Measurements from ENCODE around the gene ADAM12.

ADAM12 gene

DNA sequence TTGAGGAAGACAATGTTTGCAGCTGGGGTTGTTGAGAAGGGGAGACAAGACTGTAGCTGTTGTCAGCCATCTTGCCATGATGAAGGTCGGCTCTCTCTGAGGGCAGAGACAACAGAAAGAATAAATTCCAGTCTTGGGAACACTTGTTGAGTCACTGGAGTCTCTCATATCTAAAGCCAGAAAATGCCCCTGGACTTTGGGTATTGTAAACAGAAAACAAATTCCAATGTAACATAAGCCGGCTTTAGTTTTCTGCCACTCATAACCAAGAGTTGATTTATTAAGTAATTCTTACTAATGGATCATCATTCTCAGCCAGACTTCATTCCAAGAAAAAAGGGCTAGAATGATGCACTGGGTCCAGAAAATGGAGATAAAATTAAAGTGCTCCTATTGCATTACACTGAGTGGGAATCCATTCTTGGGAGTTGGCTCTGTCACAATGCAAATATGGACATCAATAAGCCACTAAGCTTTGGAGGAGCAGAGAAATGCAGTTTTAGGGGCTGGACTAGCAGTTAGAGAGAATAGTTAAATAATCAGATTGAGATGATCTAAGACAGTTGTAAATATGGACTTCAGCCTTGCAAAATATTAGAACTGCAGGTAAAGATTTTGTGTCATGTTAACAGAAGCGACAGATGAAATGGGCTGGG, 78.9 kb downstream of the ADAM12 start:
- no peak overlapping the region for H3K27ac ChIP-seq
- TF ChIP-seq, protein P1, sequence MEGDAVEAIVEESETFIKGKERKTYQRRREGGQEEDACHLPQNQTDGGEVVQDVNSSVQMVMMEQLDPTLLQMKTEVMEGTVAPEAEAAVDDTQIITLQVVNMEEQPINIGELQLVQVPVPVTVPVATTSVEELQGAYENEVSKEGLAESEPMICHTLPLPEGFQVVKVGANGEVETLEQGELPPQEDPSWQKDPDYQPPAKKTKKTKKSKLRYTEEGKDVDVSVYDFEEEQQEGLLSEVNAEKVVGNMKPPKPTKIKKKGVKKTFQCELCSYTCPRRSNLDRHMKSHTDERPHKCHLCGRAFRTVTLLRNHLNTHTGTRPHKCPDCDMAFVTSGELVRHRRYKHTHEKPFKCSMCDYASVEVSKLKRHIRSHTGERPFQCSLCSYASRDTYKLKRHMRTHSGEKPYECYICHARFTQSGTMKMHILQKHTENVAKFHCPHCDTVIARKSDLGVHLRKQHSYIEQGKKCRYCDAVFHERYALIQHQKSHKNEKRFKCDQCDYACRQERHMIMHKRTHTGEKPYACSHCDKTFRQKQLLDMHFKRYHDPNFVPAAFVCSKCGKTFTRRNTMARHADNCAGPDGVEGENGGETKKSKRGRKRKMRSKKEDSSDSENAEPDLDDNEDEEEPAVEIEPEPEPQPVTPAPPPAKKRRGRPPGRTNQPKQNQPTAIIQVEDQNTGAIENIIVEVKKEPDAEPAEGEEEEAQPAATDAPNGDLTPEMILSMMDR (IDR thresholded peaks at IDR 0.05) = no peak
- H3K27me3 ChIP-seq = no peaks in the 10 kb centered on the region
- no peaks in the 10 kb centered on the region for H3K36me3 ChIP-seq
- H3K9me3 ChIP-seq = no peaks in the 10 kb centered on the region
- no peak overlapping the region for H3K4me3 ChIP-seq (ENCODE audit: low read depth in 1 of 2, low read length in 1 of 2)
- H3K4me1 ChIP-seq (ENCODE audit: control insufficient read depth in 1 of 2, insufficient read depth in 1 of 2, low read depth in 1 of 2, low read length in 1 of 2) = no peaks in the 10 kb centered on the region

DNA sequence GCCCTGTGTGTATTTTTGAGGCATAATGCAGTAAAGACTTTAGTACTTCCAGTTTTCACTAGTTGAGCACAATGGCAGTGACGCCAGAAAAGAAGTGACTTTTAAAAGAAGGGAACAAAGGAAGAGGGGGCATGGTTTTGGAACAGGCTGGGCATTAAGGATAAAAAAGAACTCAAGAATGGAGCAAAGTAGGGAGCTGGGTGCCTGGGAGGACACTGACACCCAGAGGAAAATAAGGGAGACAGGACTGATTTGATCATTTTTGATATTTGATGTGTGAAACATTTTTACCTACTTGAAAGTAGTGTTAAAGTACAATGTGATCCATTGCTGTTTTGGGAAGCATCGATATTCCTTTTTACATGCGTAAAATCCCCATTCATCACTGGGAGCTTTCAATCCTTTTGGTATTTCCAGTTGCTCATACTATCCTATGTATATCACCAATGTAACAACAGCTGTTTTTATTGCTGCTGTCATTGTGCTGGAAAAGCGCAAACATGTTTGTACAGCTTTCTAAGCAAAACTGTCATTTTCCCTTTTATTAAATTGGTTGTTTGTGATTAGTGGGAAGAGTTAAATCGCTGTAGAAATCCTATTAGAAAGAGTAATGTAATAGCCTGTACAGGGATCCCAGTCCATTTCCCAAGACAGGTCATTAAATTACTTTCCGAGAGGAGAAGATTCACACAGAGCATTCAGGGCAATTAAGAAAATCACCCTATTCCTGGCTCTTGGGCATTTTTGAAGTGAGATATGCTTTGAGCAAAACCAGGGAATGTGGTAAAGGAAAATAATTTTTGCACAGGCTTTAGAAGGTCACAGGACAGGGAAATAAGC, 85.2 kb downstream of the ADAM12 start:
- H3K36me3 ChIP-seq = no peaks in the 10 kb centered on the region
- H3K27ac ChIP-seq = no peak overlapping the region
- TF ChIP-seq, protein P1 (IDR thresholded peaks at IDR 0.05) = no peak
- no peaks in the 10 kb centered on the region for H3K27me3 ChIP-seq
- no peaks in the 10 kb centered on the region for H3K4me1 ChIP-seq (ENCODE audit: control insufficient read depth in 1 of 2, insufficient read depth in 1 of 2, low read depth in 1 of 2, low read length in 1 of 2)
- H3K4me3 ChIP-seq (ENCODE audit: low read depth in 1 of 2, low read length in 1 of 2) = no peak overlapping the region
- no peaks in the 10 kb centered on the region for H3K9me3 ChIP-seq

DNA sequence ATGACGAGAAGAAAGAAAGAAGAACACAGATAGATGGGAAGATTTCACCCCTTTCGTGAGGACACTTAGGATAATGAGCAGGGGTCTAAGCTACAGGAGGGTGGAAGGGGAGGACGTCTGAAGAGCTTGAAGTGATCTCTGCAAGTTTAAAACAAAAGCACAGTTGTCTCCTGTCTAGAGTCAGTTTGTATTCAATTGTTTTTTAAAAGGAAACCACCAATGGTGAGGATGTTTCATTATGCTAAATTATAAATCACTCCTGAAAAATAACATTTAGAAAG, 85.9 kb downstream of the ADAM12 start:
- TF ChIP-seq, protein P1 (IDR thresholded peaks at IDR 0.05) = no peak

DNA sequence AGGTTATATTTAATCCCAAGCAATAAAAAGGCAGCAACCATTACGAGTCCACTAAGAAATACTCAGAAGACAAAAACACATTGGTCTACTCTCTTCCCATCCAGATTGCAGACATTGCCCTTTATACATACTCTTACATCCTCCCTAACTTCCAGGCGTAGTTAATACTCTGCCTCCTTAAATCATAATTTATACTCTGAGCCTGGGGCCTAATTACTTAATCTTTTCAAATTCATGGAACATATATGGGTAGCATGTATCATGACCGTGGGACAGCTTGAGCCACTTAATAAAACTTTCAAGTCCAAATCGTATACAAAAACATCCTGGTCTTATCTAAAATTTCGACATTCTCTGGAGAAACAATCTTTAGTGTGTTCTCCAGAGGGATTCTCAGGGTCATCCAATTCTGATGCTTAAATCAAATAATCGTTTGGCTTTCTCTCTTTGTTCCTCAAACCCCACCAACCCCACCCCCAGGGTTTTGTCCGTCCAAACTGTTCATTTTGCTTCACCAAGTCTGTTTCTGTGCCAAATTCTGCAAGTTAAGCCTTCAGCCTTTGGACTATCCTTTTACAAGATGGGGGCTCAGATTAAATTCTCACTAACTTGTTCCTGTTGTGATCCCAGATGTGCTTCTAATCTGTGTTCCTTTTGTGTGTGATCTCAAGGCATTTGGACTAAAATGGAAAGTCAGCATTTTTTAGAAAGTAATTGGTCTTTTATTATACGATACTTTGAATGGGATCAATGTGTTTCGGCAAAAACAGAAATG, 86.4 kb downstream of the ADAM12 start:
- no peaks in the 10 kb centered on the region for H3K36me3 ChIP-seq
- no peaks in the 10 kb centered on the region for H3K4me1 ChIP-seq (ENCODE audit: control insufficient read depth in 1 of 2, insufficient read depth in 1 of 2, low read depth in 1 of 2, low read length in 1 of 2)
- H3K4me3 ChIP-seq (ENCODE audit: low read depth in 1 of 2, low read length in 1 of 2) = no peak overlapping the region
- H3K9me3 ChIP-seq = no peaks in the 10 kb centered on the region
- no peaks in the 10 kb centered on the region for H3K27me3 ChIP-seq
- H3K27ac ChIP-seq = no peak overlapping the region
- TF ChIP-seq, protein P1 (IDR thresholded peaks at IDR 0.05) = no peak

More for the DNA sequence above, 85.9 kb downstream of the ADAM12 start:
- H3K4me3 ChIP-seq (ENCODE audit: low read depth in 1 of 2, low read length in 1 of 2) = no peak overlapping the region
- no peaks in the 10 kb centered on the region for H3K27me3 ChIP-seq
- H3K9me3 ChIP-seq = no peaks in the 10 kb centered on the region
- no peak overlapping the region for H3K27ac ChIP-seq
- H3K4me1 ChIP-seq (ENCODE audit: control insufficient read depth in 1 of 2, insufficient read depth in 1 of 2, low read depth in 1 of 2, low read length in 1 of 2) = no peaks in the 10 kb centered on the region
- no peaks in the 10 kb centered on the region for H3K36me3 ChIP-seq

DNA sequence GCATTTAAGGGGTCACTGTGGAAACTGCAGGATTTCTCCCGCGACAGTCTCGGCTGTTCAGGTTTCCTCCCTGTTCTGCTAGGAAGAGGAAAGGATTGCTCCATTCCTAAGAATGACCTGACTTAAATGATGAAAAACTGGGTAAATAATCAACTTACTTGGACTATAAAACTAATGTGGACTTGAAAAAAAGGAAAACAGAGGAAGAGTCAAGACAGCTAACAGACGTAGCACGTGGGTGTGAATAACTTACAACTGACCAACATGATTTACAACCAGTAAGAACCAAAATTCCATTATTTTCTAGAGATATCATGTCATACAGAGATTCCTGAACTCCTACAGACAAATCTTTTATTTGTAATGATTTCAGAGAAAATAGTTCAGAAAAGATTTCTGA, 93.8 kb downstream of the ADAM12 start:
- H3K9me3 ChIP-seq = no peaks in the 10 kb centered on the region
- no peak overlapping the region for H3K27ac ChIP-seq
- no peaks in the 10 kb centered on the region for H3K36me3 ChIP-seq
- no peaks in the 10 kb centered on the region for H3K4me1 ChIP-seq (ENCODE audit: control insufficient read depth in 1 of 2, insufficient read depth in 1 of 2, low read depth in 1 of 2, low read length in 1 of 2)
- H3K27me3 ChIP-seq = no peaks in the 10 kb centered on the region
- TF ChIP-seq, protein P1 (IDR thresholded peaks at IDR 0.05) = no peak
- no peak overlapping the region for H3K4me3 ChIP-seq (ENCODE audit: low read depth in 1 of 2, low read length in 1 of 2)

Measured in neutrophil (primary cell).